HCEC 1CT (cell line): ENCODE results near the gene GABBR1.

Experiments
- DNase-seq: peaks from one replicate; pipeline ENCODE4 v3.0.0-alpha.2; 2017

The GABBR1 gene

GRCh38 chr6:29652198-29652584 lies 19.2 kb upstream of the GABBR1 start:
- no peak for DNase-seq

GRCh38 chr6:29651413-29652197 lies 18.6 kb upstream of the GABBR1 start:
- peak; percentile 49 for DNase-seq

- DNase-seq = peak; percentile 95
Observed at GRCh38 chr6:29649701-29650673, 17.0 kb upstream of the GABBR1 start.

- peak; percentile 49 for DNase-seq
Observed at GRCh38 chr6:29647927-29648642, 15.1 kb upstream of the GABBR1 start.

GRCh38 chr6:29641430-29642148 lies 8.6 kb upstream of the GABBR1 start:
- no peak for DNase-seq

GRCh38 chr6:29637247-29637646 lies 4.3 kb upstream of the GABBR1 start:
- no peak for DNase-seq

GRCh38 chr6:29633534-29633905 lies 537 bp upstream of the GABBR1 start:
- DNase-seq = no peak

GRCh38 chr6:29631860-29632731 lies 887 bp downstream of the GABBR1 start:
- peak; percentile 49 for DNase-seq

GRCh38 chr6:29631209-29631810 lies 1.7 kb downstream of the GABBR1 start:
- DNase-seq = no peak

GRCh38 chr6:29630315-29630714 lies 2.7 kb downstream of the GABBR1 start:
- DNase-seq = no peak

- DNase-seq = no peak
Observed at GRCh38 chr6:29629571-29629970, 3.4 kb downstream of the GABBR1 start.

- DNase-seq = peak; percentile 82
Observed at GRCh38 chr6:29628419-29629281, 4.3 kb downstream of the GABBR1 start.

GRCh38 chr6:29627755-29628418 lies 5.1 kb downstream of the GABBR1 start:
- peak; percentile 82 for DNase-seq

- no peak for DNase-seq
Observed at GRCh38 chr6:29626948-29627754, 5.8 kb downstream of the GABBR1 start.

- DNase-seq = no peak
Observed at GRCh38 chr6:29625337-29625930, 7.5 kb downstream of the GABBR1 start.

- DNase-seq = no peak
Observed at GRCh38 chr6:29624520-29624961, 8.4 kb downstream of the GABBR1 start.

GRCh38 chr6:29620630-29621029 lies 12.4 kb downstream of the GABBR1 start:
- DNase-seq = no peak

- no peak for DNase-seq
Observed at GRCh38 chr6:29619578-29620160, 13.3 kb downstream of the GABBR1 start.
